Measurements from ENCODE around the gene DCAF4L1. TPM values are rescaled to one million over a fixed set of nuclear protein-coding genes. Genes with fewer than 3 reads are reported as not detected.

The DCAF4L1 gene
- total RNA-seq, 1 donor from 2014 or later = 0.13 TPM

DNA sequence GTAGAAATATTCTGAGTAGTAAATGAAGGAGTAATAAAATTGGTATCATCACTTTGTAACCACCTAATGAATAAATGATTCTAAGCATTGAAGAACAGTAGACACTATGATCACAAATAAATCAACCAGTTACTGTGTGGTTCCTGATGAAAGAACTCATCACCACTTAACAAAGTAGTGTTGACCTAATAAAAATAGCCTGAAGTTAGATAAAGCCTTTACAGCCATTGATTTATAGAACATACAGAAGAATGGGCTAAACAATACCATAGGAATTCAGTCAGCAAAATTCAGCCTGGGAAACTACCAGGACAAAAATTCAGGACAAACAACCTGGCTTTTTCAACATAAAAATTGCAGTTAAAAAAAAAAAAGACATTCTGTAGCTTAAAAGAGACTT is 17.8 kb downstream of the DCAF4L1 start:
- H3K27me3 ChIP-seq (ENCODE audit: control insufficient read depth, insufficient read depth, low read length) = no peaks in the 10 kb centered on the region
- DNase-seq (ENCODE audit: low read depth) = no peak
- TF ChIP-seq, protein P1, sequence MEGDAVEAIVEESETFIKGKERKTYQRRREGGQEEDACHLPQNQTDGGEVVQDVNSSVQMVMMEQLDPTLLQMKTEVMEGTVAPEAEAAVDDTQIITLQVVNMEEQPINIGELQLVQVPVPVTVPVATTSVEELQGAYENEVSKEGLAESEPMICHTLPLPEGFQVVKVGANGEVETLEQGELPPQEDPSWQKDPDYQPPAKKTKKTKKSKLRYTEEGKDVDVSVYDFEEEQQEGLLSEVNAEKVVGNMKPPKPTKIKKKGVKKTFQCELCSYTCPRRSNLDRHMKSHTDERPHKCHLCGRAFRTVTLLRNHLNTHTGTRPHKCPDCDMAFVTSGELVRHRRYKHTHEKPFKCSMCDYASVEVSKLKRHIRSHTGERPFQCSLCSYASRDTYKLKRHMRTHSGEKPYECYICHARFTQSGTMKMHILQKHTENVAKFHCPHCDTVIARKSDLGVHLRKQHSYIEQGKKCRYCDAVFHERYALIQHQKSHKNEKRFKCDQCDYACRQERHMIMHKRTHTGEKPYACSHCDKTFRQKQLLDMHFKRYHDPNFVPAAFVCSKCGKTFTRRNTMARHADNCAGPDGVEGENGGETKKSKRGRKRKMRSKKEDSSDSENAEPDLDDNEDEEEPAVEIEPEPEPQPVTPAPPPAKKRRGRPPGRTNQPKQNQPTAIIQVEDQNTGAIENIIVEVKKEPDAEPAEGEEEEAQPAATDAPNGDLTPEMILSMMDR (IDR thresholded peaks at IDR 0.05; ENCODE audit: insufficient read depth, low read length, poor library complexity, severe bottlenecking) = no peak
- H3K36me3 ChIP-seq (ENCODE audit: control insufficient read depth, insufficient read depth, low read length) = no peaks in the 10 kb centered on the region
- H3K4me3 ChIP-seq (ENCODE audit: low read depth, low read length) = no peak overlapping the region

DNA sequence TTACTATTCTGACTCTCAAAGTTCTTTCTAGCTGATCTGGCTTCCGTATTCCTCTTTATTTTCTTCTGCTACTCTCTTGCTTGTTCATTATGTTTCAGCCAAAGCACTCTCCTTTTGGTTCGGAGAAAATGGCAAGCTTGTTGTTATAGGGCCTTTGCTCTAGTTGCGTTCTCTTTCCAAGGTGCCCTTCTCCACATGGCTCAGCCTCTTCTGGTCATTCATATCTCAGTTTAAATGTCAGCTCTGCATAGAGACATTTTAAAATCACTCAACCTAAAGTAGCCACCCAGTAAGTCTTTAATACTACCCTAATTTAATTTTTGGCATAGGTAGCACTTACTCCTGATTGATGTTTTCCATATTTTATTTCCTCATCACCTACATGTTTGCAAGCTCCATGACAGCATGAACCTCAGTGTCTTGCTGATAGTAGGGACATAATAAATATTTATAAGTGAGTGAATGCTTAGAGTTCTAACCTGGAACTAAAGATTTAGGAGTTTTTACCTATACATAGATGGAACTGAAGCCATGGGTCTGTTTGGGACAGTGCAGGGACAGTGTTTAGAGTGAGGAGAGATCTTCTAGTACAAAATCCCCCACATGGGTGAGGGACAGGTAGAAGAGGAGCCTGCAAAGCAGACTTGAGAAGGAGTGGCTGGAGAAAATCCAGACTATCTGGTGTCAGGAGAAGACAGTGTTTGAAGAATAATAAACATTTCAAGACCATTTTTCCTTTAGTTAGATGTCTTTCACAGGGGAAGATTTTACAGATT is 26.6 kb downstream of the DCAF4L1 start:
- Histone ChIP-seq H3K4me3 (ENCODE audit: low read depth, low read length) (no peak overlapping the region), H3K27me3 (ENCODE audit: control insufficient read depth, insufficient read depth, low read length) (no peaks in the 10 kb centered on the region), H3K36me3 (ENCODE audit: control insufficient read depth, insufficient read depth, low read length) (no peaks in the 10 kb centered on the region)
- TF ChIP-seq, protein P1 (IDR thresholded peaks at IDR 0.05; ENCODE audit: insufficient read depth, low read length, poor library complexity, severe bottlenecking) = no peak
- DNase-seq (ENCODE audit: low read depth) = no peak

DNA sequence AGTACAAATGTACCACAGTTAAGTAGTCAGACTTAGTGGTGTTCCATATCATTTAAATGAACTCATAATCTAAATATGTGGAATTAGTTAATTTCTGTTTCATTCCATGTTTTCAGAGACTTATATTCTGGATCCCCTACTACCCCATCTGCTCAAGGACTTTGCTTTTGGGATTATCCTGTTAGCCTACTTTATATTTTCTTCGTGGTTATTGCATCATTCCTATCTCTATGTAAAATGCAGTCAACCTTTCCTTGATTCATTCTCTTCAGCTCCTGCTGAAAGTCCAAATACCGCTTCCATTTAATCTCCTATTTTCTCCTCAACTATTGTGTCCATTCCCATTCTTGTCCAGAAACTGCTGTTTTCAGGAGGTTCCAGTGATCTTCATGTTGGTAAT is 33.9 kb downstream of the DCAF4L1 start:
- TF ChIP-seq, protein P1 (IDR thresholded peaks at IDR 0.05; ENCODE audit: insufficient read depth, low read length, poor library complexity, severe bottlenecking) = no peak
- H3K4me3 ChIP-seq (ENCODE audit: low read depth, low read length) = no peak overlapping the region
- H3K27me3 ChIP-seq (ENCODE audit: control insufficient read depth, insufficient read depth, low read length) = no peaks in the 10 kb centered on the region
- H3K36me3 ChIP-seq (ENCODE audit: control insufficient read depth, insufficient read depth, low read length) = no peaks in the 10 kb centered on the region
- DNase-seq (ENCODE audit: low read depth) = no peak

DNA sequence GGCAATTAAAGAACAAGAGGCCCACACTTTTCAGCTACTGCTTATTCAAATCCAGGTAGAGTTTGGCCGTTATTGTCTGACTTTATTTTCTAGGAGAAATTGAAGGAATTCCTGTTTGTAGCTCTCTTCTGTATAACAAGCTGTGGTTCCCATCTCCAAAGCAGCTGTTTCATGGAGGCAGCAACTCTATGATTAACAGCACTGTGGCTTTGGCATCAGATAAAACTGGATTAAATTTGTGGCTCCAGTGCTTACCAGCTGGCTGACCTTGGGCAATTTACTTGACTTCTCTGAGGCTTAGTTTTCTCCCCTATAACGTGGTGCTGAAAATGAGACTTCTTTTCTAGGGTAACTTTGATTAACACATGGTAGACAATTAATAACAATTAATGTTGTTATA is 36.9 kb downstream of the DCAF4L1 start:
- H3K36me3 ChIP-seq (ENCODE audit: control insufficient read depth, insufficient read depth, low read length) = no peaks in the 10 kb centered on the region
- H3K27me3 ChIP-seq (ENCODE audit: control insufficient read depth, insufficient read depth, low read length) = no peaks in the 10 kb centered on the region
- no peak for DNase-seq (ENCODE audit: low read depth)

More for the DNA sequence above, 36.9 kb downstream of the DCAF4L1 start:
- TF ChIP-seq, protein P1 (IDR thresholded peaks at IDR 0.05; ENCODE audit: insufficient read depth, low read length, poor library complexity, severe bottlenecking) = no peak
- no peak overlapping the region for H3K4me3 ChIP-seq (ENCODE audit: low read depth, low read length)

Other genes with a start within 250 kb of the DCAF4L1 start
- not detected in 2 replicates for gene PHOX2B, start 233.0 kb upstream of the DCAF4L1 start, total RNA-seq
- 94.1 and 100 TPM in 2 replicates for gene TMEM33, start 46.3 kb upstream of the DCAF4L1 start, total RNA-seq
- 64.5 and 65.9 TPM in 2 replicates for gene SLC30A9, start 8.8 kb downstream of the DCAF4L1 start, total RNA-seq
- 0.07 and 0.13 TPM in 2 replicates for gene BEND4, start 170.9 kb downstream of the DCAF4L1 start, total RNA-seq